ENCODE data around the gene QSOX2.

GRCh38 chr9:136284311-136284710 lies 38.7 kb upstream of the QSOX2 start:
- TF ChIP-seq, protein P1, sequence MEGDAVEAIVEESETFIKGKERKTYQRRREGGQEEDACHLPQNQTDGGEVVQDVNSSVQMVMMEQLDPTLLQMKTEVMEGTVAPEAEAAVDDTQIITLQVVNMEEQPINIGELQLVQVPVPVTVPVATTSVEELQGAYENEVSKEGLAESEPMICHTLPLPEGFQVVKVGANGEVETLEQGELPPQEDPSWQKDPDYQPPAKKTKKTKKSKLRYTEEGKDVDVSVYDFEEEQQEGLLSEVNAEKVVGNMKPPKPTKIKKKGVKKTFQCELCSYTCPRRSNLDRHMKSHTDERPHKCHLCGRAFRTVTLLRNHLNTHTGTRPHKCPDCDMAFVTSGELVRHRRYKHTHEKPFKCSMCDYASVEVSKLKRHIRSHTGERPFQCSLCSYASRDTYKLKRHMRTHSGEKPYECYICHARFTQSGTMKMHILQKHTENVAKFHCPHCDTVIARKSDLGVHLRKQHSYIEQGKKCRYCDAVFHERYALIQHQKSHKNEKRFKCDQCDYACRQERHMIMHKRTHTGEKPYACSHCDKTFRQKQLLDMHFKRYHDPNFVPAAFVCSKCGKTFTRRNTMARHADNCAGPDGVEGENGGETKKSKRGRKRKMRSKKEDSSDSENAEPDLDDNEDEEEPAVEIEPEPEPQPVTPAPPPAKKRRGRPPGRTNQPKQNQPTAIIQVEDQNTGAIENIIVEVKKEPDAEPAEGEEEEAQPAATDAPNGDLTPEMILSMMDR (IDR thresholded peaks at IDR 0.05), result no peak
- TF ChIP-seq POLR2AphosphoS5 (IDR thresholded peaks at IDR 0.05) (no peak), POLR2A (IDR thresholded peaks at IDR 0.05) (no peak)
